ENCODE data around the gene LIPI.

The LIPI gene

DNA sequence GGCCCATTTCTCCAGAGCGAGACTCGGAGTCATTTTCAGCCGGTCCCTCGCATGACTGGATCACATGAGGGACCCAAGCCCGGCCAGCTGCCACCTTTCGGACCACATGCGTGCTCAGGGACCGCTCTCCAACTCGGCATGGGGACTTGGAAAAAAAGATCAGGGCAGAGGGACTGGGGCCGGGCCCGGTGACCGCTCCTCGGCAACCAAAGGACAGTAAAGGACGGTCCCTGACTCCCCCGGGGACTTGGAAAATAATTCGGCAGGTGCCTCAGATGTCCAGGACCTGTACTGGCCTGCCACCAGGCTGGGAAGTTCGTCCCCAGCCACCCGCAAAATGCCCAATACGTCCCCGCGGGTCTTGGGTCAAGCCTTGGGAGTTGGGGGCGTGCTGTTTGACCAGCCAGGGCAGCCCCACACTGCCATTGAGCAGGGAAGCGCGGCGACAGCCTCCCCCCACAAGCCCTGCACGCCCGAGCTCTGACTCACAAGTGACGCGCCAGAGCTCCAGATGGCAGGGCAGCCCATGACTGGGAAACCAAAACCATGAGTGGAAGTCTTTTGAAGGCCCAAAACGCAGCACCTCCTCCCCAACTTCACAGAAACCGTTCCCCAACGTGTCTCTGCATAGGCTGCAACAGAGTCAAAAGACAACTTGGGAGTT, 134.5 kb downstream of the LIPI start:
- H3K4me3 ChIP-seq = no peak overlapping the region
- no peaks in the 10 kb centered on the region for H3K4me1 ChIP-seq
- TF ChIP-seq Cebpa-rat (IDR thresholded peaks at IDR 0.05) = no peak
- no peak overlapping the region for H3K4me2 ChIP-seq
- peaks cover 81% of the 10 kb centered on the region for H3K9me3 ChIP-seq
- H3K27ac ChIP-seq = no peak overlapping the region
- H3K27me3 ChIP-seq = no peaks in the 10 kb centered on the region
- no peaks in the 10 kb centered on the region for H4K20me1 ChIP-seq
- peaks cover 67% of the 10 kb centered on the region for H3K36me3 ChIP-seq
- no peak overlapping the region for H3K9ac ChIP-seq

DNA sequence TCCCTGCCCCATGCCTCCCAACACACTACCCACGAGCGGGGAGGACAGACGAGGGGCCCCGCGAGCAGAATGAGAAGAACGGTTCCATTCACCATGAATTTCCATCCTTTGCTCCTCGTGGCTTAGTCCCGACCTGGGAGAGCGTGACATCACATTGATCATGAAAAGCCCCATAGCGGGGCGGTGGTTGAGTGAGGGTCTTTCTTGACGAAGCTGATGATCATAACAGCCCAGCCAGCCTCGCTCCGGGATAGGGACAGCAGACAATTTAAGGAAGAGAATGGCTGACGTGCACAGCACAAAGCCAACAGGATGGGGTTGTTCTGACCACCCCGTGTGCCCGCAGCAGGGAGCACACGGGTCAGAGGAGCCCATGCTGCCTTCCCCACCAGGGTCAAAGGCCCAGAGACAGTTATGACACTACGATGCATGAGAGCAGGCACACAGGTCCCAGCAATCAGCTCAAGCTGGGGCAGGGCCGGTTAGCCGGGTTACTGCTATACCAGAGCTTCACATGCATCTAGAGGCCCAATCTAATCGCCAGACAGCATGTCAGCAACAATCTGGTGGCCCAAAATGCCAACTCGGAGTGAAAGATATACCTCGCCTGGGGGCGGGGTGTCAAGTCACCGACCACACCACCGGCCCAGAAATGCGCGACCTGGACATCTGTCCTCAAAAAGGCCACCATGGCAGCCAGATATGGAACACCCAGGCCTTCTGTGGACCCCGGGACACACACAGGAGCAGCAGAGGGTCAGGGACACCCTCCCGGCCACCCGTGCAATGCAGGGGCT, 135.2 kb downstream of the LIPI start:
- Histone ChIP-seq H3K4me1 (no peaks in the 10 kb centered on the region), H4K20me1 (no peaks in the 10 kb centered on the region), H3K9me3 (peaks cover 83% of the 10 kb centered on the region), H3K4me2 (no peak overlapping the region), H3K4me3 (no peak overlapping the region), H3K27ac (no peak overlapping the region), H3K9ac (no peak overlapping the region), H3K27me3 (no peaks in the 10 kb centered on the region), H3K36me3 (peaks cover 74% of the 10 kb centered on the region)
- no peak for TF ChIP-seq Cebpa-rat (IDR thresholded peaks at IDR 0.05)

DNA sequence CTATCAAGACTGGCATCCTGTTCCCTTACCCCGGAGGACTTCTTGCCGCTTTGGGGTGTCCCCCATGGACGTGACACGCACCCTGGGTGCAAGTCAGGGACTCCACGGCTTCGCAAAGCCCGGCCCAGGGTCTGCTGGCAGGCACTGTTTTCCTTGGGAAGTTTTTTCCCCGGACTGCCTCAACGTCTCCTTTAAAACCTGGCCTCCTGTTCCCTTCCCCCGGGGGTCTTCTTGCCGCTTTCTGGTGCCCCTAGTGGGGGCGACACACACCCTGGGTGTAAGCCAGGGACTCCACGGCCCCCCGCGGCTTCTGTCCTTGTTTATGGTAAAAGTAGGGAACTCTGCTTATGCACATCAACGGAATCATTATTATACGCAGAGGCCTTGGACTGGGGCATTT, 136.6 kb downstream of the LIPI start:
- TF ChIP-seq Cebpa-rat (IDR thresholded peaks at IDR 0.05) = no peak
- no peak overlapping the region for H3K9ac ChIP-seq
- no peaks in the 10 kb centered on the region for H3K27me3 ChIP-seq
- H3K4me2 ChIP-seq = no peak overlapping the region
- H3K27ac ChIP-seq = no peak overlapping the region
- H3K4me3 ChIP-seq = no peak overlapping the region
- no peaks in the 10 kb centered on the region for H4K20me1 ChIP-seq
- peaks cover 80% of the 10 kb centered on the region for H3K36me3 ChIP-seq
- peaks cover 93% of the 10 kb centered on the region for H3K9me3 ChIP-seq
- no peaks in the 10 kb centered on the region for H3K4me1 ChIP-seq

DNA sequence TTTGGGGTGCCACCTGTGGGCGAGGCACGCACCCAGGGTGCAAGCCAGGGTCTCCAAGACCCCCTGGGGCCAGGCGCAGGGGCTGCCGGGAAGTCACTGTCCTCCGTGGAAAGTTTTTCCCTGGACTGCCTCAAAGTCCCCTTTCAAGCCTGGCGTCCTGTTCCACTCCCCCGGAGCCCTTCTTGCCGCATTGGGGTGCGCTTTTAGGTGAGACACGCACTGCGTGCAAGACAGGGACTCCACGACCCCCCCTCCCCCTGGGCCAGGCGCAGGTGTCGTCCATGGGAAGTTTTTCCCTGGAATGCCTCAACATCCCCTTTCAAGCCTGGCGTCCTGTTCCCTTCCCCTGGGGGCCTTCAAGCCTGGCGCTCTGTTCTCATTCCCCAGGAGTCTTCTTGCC, 137.1 kb downstream of the LIPI start:
- Histone ChIP-seq H3K36me3 (peaks cover 80% of the 10 kb centered on the region), H3K4me1 (no peaks in the 10 kb centered on the region), H4K20me1 (no peaks in the 10 kb centered on the region)

DNA sequence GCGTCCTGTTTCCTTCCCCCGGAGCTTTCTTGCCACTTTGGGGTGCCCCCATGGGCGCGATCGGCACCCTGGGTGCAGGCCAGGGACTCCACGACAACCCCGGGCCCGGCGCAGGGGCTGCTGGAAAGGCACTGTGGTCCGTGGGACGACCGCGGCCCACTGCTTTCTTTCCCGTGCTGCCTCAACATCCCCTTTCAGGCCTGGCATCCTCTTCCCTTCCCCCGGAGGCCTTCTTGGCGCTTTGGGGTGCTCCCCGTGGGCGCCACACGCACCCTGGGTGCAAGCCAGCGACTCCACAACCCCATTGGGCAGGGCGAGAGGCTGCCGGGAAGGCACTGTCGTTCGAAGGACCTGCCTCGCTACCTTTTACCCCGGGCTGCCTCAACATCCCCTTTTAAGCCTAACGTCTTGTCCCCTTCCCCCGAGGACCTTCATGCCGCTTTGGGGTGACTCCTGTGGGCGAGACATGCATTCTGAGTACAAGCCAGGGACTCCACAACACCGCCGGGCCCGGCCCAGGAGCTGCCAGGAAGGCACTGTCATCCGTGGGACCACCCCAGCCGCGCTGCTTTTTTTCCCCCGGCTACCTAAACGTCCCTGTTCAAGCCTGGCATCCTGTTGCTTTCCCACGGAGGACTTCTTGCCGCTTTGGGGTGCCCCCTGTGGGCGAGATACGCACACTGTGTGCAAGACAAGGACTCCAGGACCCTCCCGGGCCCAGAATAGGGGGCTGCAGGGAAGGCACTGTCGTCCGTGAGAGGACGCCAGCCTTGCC, 137.8 kb downstream of the LIPI start:
- Histone ChIP-seq H3K27ac (no peak overlapping the region), H4K20me1 (no peaks in the 10 kb centered on the region), H3K9me3 (peaks cover 82% of the 10 kb centered on the region), H3K4me3 (0 out of 2 replicates have a peak overlapping the region, but pooled peaks have one; percentile 22), H3K4me1 (no peaks in the 10 kb centered on the region), H3K27me3 (no peaks in the 10 kb centered on the region), H3K9ac (no peak overlapping the region), H3K4me2 (no peak overlapping the region), H3K36me3 (peaks cover 74% of the 10 kb centered on the region)
- no peak for TF ChIP-seq Cebpa-rat (IDR thresholded peaks at IDR 0.05)

More for the DNA sequence above, 137.1 kb downstream of the LIPI start:
- peaks cover 88% of the 10 kb centered on the region for H3K9me3 ChIP-seq
- H3K27me3 ChIP-seq = no peaks in the 10 kb centered on the region
- no peak overlapping the region for H3K4me2 ChIP-seq
- H3K9ac ChIP-seq = no peak overlapping the region
- no peak for TF ChIP-seq Cebpa-rat (IDR thresholded peaks at IDR 0.05)
- H3K27ac ChIP-seq = no peak overlapping the region
- no peak overlapping the region for H3K4me3 ChIP-seq

DNA sequence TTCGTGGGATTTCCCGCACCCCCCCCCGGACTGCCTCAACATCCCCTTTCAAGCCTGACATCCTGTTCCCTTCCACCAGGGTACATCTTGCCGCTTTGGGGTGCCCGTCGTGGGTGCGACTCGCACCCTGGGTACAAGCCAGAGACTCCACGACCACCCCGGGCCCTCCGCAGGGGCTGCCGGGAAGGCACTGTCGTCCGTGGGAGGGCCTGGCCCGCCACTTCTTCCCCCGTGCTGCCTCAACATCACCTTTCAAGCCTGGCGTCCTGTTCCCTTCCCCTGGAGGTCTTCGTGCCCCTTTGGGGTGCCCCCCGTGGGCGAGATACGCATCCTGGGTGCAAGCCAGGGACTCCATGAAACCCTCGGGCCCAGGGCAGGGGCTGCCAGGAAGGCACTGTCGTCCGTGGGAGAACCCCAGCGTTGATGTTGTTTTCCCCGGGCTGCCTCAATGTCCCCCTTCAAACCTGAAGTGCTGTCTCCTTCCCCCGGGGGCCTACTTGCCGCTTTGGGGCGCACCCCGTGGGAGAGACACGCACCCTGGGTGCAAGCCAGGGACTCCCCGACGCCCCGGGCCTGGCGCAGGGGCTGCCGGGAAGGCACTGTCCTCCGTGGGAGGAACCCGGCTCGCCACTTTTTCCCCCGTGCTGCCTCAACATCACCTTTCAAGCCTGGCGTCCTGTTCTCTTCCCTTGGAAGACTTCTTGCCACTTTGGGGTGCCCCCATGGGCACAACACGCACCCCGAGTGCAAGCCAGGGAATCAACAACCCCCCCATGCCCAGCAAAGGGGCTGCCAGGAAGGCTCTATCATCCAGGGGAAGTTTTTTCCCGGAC, 138.6 kb downstream of the LIPI start:
- peaks cover 70% of the 10 kb centered on the region for H3K36me3 ChIP-seq
- no peak for TF ChIP-seq Cebpa-rat (IDR thresholded peaks at IDR 0.05)
- no peak overlapping the region for H3K27ac ChIP-seq
- no peak overlapping the region for H3K4me2 ChIP-seq
- 0 out of 2 replicates have a peak overlapping the region, but pooled peaks have one; percentile 22 for H3K4me3 ChIP-seq
- H3K9ac ChIP-seq = no peak overlapping the region
- H3K4me1 ChIP-seq = no peaks in the 10 kb centered on the region
- no peaks in the 10 kb centered on the region for H4K20me1 ChIP-seq
- H3K27me3 ChIP-seq = no peaks in the 10 kb centered on the region
- peaks cover 74% of the 10 kb centered on the region for H3K9me3 ChIP-seq

DNA sequence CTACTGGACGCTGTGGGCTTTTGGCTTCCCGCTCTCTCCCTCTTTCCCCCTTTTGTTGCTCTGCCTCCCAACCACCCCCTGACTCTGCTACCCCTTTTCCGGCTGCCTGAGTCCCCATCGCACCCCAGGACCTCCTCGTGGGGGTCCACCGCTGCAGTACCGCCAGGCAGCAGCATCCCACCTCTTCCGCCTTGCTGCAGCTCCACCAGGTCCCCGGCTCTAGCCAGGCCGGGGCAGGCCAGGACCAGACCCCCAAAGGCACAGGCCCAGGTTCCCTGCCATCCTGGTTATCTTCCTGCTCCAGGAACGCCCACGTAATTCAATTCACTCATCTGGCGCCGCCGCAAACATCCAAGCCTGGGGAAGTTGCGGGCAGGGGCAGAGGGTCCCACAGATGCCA, 139.8 kb downstream of the LIPI start:
- H3K9ac ChIP-seq = no peak overlapping the region
- H3K4me3 ChIP-seq = no peak overlapping the region
- no peaks in the 10 kb centered on the region for H3K27me3 ChIP-seq
- no peaks in the 10 kb centered on the region for H4K20me1 ChIP-seq
- no peak overlapping the region for H3K4me2 ChIP-seq
- TF ChIP-seq Cebpa-rat (IDR thresholded peaks at IDR 0.05) = no peak
- peaks cover 64% of the 10 kb centered on the region for H3K36me3 ChIP-seq
- H3K9me3 ChIP-seq = peaks cover 65% of the 10 kb centered on the region
- no peak overlapping the region for H3K27ac ChIP-seq
- H3K4me1 ChIP-seq = no peaks in the 10 kb centered on the region

DNA sequence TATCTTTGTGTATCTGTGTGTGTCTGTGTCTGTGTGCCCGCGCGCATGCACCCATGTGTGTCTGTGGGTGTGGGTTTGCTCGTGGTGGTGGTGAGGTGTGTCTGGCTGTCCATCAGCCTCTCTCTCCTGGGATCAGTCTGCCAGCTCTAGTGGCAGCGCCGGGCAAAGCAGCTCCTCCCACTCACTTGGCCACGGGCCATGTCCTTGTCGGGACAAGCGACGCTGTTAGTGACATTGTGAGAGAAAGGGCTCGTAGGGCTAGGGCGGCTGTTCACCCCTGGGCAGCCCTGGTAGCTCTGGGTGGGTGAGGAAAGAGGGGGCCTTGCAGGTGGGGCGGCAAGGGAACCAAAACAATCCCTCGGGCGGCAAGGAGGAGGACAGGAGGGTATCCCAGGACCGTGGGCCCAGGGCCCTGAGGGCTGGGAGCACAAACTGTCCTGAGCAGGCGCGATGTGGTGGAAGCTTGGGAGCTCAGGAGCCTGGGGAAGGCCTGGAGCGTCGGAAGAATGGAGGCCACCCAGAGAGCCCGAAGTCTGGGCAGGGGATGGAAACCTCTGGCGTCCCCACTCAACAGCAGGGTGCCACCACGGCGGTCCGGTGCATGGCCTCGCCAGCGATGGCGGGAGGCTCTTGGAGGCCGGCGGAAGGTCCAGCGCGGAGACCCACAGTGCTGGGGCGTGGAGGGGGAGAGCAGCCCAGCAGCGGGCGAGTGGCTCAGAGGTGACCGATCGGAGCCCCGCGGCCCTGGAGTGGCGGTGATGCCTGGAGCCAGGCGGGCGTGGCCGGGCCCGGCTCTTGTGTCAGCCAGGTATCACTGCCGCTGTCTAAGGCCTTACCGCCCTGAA, 140.5 kb downstream of the LIPI start:
- Histone ChIP-seq H3K4me2 (no peak overlapping the region), H3K4me1 (no peaks in the 10 kb centered on the region), H3K36me3 (peaks cover 57% of the 10 kb centered on the region), H3K27me3 (no peaks in the 10 kb centered on the region), H3K4me3 (no peak overlapping the region), H3K27ac (no peak overlapping the region), H3K9ac (no peak overlapping the region), H3K9me3 (peaks cover 58% of the 10 kb centered on the region), H4K20me1 (no peaks in the 10 kb centered on the region)
- no peak for TF ChIP-seq Cebpa-rat (IDR thresholded peaks at IDR 0.05)

Data from BLaER1 (cell line).